HG03354 (cell line): ENCODE data around the gene CCDC60.
A peak's percentile ranks its signal among the peaks of the same experiment; 100 is the strongest.

ENCODE experiments used
- ATAC-seq: cut with Tn5 transposase; IDR thresholded peaks from one replicate; pipeline ENCODE4 v1.9.1; 2021; ENCODE audit warnings: mild to moderate bottlenecking; ENCODE audit not compliant: unreplicated experiment, poor library complexity, severe bottlenecking

Gene CCDC60

DNA sequence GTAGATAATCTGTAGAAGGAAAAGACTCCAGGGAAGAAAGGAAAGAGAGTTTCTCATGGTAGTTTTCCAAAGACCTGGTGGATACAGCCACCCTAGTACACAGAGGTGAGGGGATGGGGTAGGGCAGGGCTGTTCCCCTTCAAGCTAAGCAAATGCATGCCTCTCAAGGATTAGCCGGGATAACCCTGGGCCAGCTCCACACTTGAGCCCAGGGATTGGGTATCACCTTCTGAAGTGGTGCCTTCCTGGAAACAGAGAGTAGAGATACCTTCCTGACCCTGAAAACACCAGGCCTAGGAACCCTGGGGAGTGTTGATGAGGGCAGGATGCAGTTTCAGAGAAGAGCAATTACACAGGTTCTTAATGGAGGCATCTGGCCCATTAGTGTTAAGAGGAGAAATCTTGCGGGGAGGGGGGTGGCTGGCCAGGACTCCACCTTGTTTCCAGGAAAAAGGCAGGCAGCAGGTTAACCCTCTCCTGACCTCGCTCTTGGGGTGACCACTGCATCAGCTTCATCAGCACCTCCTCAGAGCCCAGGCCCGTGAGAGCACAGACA, 152.1 kb downstream of the CCDC60 start:
- no peak for ATAC-seq

DNA sequence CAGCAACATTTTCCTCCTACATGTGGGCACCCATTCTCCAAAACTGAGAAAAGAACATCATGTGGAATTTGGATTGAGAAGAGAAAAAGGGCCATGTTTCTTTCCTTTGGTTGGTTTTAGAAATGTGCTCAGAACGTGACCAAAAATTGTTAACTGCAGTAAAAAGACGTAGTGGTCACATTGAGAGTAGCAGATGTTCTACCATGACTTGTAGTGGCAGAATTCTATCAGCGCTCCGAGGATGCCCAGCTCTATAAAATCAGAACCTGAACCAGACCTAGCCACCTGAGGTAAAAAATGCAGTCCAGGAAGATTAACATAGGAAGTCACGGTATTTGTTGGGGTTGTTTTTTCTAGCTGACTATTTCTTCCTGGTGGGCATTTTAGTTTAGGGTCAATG, 157.3 kb downstream of the CCDC60 start:
- ATAC-seq: no peak

- ATAC-seq: no peak
Measured at GRCh38 chr12:119500209-119500608, 165.7 kb downstream of the CCDC60 start.

DNA sequence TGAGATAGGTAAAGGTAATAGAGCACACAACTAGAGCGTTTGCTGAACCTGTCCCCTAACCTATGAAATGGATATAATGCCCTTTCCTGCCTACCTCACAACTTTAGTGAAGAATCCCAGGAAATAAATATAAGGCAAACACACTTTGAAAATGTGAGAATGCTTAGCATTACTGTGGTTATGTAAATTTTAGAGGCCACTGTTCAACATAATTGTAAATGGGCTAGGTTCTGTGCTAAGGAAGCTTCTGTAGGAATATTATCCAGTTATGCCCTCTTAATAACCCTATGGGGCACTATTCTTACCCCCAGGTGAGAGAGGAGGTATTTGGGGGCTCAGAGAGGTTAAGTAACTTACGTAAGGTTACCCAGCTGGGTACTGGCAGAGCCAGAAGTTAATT, 166.5 kb downstream of the CCDC60 start:
- ATAC-seq: no peak

DNA sequence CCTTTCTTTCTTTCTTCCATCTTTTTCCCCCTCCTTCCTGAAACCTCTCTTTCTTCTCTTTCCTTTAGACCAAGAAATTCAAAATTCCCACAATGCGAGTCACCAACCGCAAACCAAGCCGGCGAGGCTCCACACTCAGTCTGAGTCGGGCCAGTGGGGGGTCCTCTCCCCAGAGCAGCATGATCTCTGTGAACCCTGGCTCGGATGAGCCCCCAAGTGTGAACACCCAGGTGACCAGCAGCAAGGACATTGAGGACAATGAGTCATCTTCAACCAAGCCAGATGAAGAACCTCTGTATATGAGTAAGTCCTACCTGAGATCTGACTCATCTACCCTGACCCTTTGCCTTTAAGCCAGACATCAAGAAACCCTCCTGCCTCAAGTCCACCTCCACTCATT, 170.5 kb downstream of the CCDC60 start:
- no peak for ATAC-seq

GRCh38 chr12:119512772-119513497, 178.4 kb downstream of the CCDC60 start:
- ATAC-seq: no peak

DNA sequence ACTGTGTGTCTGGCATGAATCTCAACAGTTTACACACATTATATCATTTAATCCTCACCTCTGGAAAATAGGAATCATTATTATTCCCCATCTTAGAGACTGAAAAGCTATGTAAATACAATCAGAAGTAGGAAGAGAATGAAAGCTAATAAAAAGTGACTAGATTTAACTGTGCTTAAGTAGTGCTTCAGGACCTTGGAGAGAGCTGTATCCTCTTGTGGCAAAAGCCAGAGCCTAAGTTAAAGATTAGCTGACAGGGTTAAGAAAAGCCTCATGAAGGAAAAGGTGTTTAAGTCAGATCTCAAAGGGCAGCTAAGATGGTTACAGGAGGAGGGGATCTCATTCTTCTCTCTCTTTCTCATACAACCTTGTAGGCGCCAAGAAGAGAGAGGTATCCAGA, 193.7 kb downstream of the CCDC60 start:
- ATAC-seq: no peak

DNA sequence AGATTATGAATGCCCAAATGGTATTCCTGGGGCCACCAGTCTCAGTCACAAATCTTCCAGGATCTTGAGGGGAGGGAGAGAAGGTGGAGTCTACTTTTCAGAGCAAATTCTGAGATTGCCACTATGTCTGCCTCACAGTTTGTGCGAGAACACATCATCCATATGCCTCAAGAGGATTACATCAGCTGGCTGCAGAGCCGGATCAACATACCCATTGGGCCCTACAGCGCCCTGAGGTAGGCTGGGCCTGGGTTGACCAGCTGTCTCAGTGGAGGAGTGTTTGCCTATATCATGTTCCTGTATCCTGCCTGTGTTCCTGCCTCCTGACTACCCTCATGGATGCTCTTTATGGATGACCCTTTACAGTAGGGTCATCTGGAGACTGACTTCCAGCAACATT, 205.9 kb downstream of the CCDC60 start:
- no peak for ATAC-seq

- peak; percentile 63 for ATAC-seq
Measured at GRCh38 chr12:119544765-119545625, 210.5 kb downstream of the CCDC60 start.

GRCh38 chr12:119546340-119546739, 211.8 kb downstream of the CCDC60 start:
- ATAC-seq: no peak

DNA sequence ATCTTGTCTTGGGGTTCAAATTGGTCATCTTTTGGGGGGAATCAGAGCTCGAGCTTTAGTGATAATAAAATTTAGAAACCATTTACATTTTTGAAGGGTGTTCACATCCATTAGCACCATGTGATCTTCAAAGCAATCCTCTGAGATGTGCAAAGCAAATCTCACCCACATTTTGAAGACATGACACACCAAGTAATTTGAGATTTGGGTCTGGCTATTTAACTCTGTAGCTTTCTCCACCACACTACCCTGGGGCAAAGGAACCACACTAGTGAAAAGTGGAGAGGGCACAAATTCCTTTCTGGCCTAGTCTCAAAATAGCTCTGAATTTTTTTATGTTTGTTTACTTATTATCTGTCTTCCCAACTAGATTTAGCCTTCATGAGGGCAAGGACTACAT, 212.5 kb downstream of the CCDC60 start:
- no peak for ATAC-seq

GRCh38 chr12:119556854-119557253, 222.3 kb downstream of the CCDC60 start:
- ATAC-seq: no peak

DNA sequence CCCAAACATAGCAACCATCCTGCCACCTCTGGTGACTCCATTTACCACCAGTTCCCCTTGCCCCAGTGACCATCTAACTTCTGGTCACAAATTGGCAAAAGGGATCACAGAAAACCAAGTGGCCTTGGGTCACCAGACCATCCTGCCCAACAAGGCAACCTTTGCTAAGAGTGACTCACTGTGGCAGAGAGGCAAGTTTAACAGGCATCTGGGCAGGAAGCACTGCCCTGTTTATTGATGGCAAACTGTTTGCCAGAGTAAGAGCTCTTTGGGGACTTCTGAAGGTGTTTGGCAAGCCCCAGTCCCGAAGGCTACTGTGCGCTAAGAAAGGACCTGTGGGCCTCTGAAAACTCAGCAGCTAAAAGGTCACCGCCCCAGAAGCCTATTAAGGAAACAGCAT, 230.9 kb downstream of the CCDC60 start:
- no peak for ATAC-seq

- no peak for ATAC-seq
Measured at GRCh38 chr12:119570771-119571170, 236.2 kb downstream of the CCDC60 start.

DNA sequence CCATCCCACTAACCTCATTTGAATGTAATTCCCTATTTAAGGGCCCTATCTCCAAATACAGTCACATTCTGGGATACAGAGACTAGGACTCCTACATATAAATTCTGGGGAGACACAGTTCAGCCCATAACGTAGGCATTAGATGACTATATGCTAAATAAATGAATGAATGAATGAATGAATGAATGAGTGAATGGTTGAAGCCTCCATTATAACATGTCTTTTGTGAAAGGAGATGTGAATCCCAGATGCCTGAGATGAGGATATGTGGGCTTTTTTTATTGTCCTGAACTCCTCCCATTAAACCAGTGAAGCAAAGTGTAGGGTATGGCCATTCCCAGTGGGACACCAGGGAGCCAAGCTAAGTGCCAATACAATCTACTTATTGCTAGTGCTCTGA, 238.6 kb downstream of the CCDC60 start:
- ATAC-seq: no peak

DNA sequence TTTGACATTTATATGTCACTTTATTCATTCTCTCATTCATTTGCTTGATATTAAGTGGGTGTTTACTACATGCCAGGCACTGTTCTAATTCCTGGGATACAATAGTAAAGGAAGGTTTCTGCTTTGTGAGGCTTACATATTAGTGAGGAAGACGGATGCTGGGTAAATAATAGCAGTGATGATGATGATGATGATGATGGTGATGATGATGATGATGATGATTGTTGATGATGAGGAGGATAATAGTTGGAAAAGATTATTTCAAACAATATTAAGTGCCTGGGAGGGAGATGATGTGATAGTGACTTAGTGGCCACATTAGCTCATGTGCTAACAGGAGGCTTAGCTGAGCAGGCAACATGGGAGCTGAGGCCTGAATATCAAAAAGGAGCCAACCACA, 239.7 kb downstream of the CCDC60 start:
- no peak for ATAC-seq

GRCh38 chr12:119576118-119576810, 241.7 kb downstream of the CCDC60 start:
- no peak for ATAC-seq

DNA sequence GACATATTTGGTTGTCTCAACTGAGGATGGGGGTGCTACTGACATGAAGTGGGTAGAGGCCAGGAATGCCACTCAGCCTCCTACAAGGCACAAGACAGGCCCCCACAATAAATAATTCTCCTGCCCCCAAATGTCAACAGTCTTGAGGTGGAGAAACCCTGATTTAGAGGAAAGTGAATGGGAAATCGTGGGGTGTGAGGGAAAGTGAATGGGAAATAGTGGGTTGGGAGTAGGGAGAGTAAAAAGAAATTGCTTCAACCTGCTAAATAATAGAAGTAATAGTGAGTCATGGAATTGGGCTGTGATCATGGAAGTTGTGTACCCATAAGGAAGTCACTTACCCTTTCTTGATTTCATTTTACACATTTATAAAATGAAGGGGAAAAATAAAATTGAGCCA, 242.4 kb downstream of the CCDC60 start:
- no peak for ATAC-seq

DNA sequence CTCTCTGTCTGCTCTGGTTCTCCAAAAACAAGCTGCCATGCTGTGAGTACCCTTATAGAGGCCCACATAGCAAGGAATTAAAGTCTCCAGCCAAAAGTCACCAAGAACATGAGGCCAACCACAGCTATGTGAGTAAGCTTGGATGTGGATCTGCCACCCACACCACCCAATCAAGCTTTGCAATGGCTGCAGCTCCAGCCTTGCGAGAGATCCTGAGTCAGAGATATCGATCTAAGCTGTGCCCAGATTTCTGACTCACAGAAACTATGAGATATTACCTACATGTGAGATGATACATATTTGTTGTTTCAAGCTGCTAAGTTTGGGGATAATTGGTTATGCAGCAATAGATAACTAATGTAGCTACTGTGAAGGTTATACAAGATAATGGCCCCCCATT, 243.6 kb downstream of the CCDC60 start:
- no peak for ATAC-seq

- no peak for ATAC-seq
Measured at GRCh38 chr12:119589097-119589496, 254.6 kb downstream of the CCDC60 start.
